DMS153 (cell line): ENCODE measurements around the gene AZIN2.

ENCODE experiments used
- DNase-seq: peaks from one replicate; lab custom pipeline; 2025; lab: John Stamatoyannopoulos, UW

Gene AZIN2

GRCh38 chr1:33152685-33153432 is 71.9 kb downstream of the AZIN2 start:
- DNase-seq: peak; percentile 99

- DNase-seq: no peak
These were observed 72.7 kb downstream of the AZIN2 start for GRCh38 chr1:33153650-33154049.

GRCh38 chr1:33155877-33156538 is 75.1 kb downstream of the AZIN2 start:
- DNase-seq: peak; percentile 15

GRCh38 chr1:33157131-33157530 is 76.2 kb downstream of the AZIN2 start:
- no peak for DNase-seq

- no peak for DNase-seq
These were observed 77.4 kb downstream of the AZIN2 start for GRCh38 chr1:33158366-33158765.

- no peak for DNase-seq
These were observed 78.6 kb downstream of the AZIN2 start for GRCh38 chr1:33159577-33159976.

GRCh38 chr1:33161061-33161681 is 80.2 kb downstream of the AZIN2 start:
- no peak for DNase-seq

GRCh38 chr1:33162141-33162540 is 81.2 kb downstream of the AZIN2 start:
- DNase-seq: no peak

- no peak for DNase-seq
These were observed 82.9 kb downstream of the AZIN2 start for GRCh38 chr1:33163621-33164519.

GRCh38 chr1:33165209-33165608 is 84.3 kb downstream of the AZIN2 start:
- no peak for DNase-seq

- DNase-seq: no peak
These were observed 84.9 kb downstream of the AZIN2 start for GRCh38 chr1:33165809-33166208.

- no peak for DNase-seq
These were observed 86.9 kb downstream of the AZIN2 start for GRCh38 chr1:33167650-33168447.

GRCh38 chr1:33168556-33169289 is 87.8 kb downstream of the AZIN2 start:
- no peak for DNase-seq

- DNase-seq: peak; percentile 47
These were observed 88.5 kb downstream of the AZIN2 start for GRCh38 chr1:33169290-33170055.
